DND-41 (cell line): ENCODE data around the gene MPPE1.

Source experiments
- ATAC-seq: fragments of 200-7000 bp; cut with Tn5 transposase; 3 replicates; pipeline ENCODE4 v1.9.1; 2021; ENCODE audit warnings: low read depth; ENCODE audit not compliant: insufficient read depth
- DNase-seq: peaks from one replicate; pipeline ENCODE4 v3.0.0-alpha.2; 2020
- H2AFZ ChIP-seq: 2 replicates; pipeline ENCODE4 v1.6.0; 2012; ENCODE audit warnings: low read depth, low read length
- H3K27ac ChIP-seq: 2 replicates; pipeline ENCODE4 v1.5.1; 2012; ENCODE audit warnings: low read length, inconsistent platforms
- H3K27me3 ChIP-seq: fragments of 200-600 bp; sonication (generic); 2 replicates; pipeline ENCODE4 v1.6.0; 2012; ENCODE audit warnings: low read length, mild to moderate bottlenecking, inconsistent platforms; ENCODE audit not compliant: insufficient read depth, poor library complexity
- H3K36me3 ChIP-seq: 2 replicates; pipeline ENCODE4 v1.5.1; 2012; ENCODE audit warnings: low read length, inconsistent platforms; ENCODE audit not compliant: insufficient read depth
- H3K4me1 ChIP-seq: 2 replicates; pipeline ENCODE4 v1.5.1; 2012; ENCODE audit warnings: mild to moderate bottlenecking, low read length; ENCODE audit not compliant: insufficient read depth
- H3K4me2 ChIP-seq: 2 replicates; pipeline ENCODE4 v1.6.0; 2012; ENCODE audit warnings: mild to moderate bottlenecking, moderate library complexity, low read length, inconsistent platforms; ENCODE audit not compliant: insufficient read depth
- H3K4me3 ChIP-seq, 2 experiments: fragments of 200-600 bp in 1 of 2; shearing (Covaris generic) in 1 of 2; 2 replicates each; pipeline ENCODE4 v1.5.1; 2012 to 2016; ENCODE audit warnings: inconsistent platforms in 2 of 2, low read length in 2 of 2, mild to moderate bottlenecking in 2 of 2, low read depth in 1 of 2, moderate library complexity in 1 of 2
- H3K79me2 ChIP-seq: 2 replicates; pipeline ENCODE4 v1.6.0; 2012; ENCODE audit warnings: low read length, inconsistent platforms; ENCODE audit not compliant: insufficient read depth
- H3K9ac ChIP-seq: 2 replicates; pipeline ENCODE4 v1.6.0; 2012; ENCODE audit warnings: low read depth, mild to moderate bottlenecking, inconsistent platforms, low read length, moderate library complexity
- H3K9me3 ChIP-seq: 2 replicates; pipeline ENCODE4 v1.5.1; 2012; ENCODE audit warnings: low read length, moderate library complexity, mild to moderate bottlenecking, inconsistent platforms; ENCODE audit not compliant: insufficient read depth, severe bottlenecking
- H4K20me1 ChIP-seq: 2 replicates; pipeline ENCODE4 v1.6.0; 2012; ENCODE audit warnings: low read length; ENCODE audit not compliant: insufficient read depth
- CTCF ChIP-seq: IDR thresholded peaks from 2 replicates; pipeline ENCODE4 v1.5.1; 2012; ENCODE audit warnings: borderline replicate concordance, low read length, moderate library complexity, mild to moderate bottlenecking; ENCODE audit not compliant: poor library complexity, severe bottlenecking; ENCODE audit errors: extremely low read depth
- EZH2 ChIP-seq: IDR thresholded peaks from 3 replicates; pipeline ENCODE4 v1.6.1; 2012; ENCODE audit warnings: borderline replicate concordance, low read depth, mild to moderate bottlenecking, moderate library complexity, low read length, inconsistent platforms; ENCODE audit not compliant: severe bottlenecking

Gene MPPE1

GRCh38 chr18:11884396-11885030 lies 23.6 kb downstream of the MPPE1 start:
- DNase-seq (no peak), ATAC-seq (no peak)
- H3K79me2 ChIP-seq = no peaks in the 10 kb centered on the region
- H3K9ac ChIP-seq = no peak overlapping the region
- H3K4me2 ChIP-seq = no peak overlapping the region
- H3K36me3 ChIP-seq = peaks cover 51% of the 10 kb centered on the region
- H4K20me1 ChIP-seq = no peaks in the 10 kb centered on the region
- H3K4me3 ChIP-seq = no peak overlapping the region
- no peak overlapping the region for H3K27ac ChIP-seq
- no peaks in the 10 kb centered on the region for H3K9me3 ChIP-seq
- no peaks in the 10 kb centered on the region for H3K27me3 ChIP-seq
- H3K4me1 ChIP-seq = no peaks in the 10 kb centered on the region
- H2AFZ ChIP-seq = no peak overlapping the region
- TF ChIP-seq CTCF (no peak), EZH2 (no peak)

GRCh38 chr18:11883153-11883552 lies 25.0 kb downstream of the MPPE1 start:
- H3K9me3 ChIP-seq = no peaks in the 10 kb centered on the region
- TF ChIP-seq EZH2 = no peak
- no peak for TF ChIP-seq CTCF
- no peaks in the 10 kb centered on the region for H3K27me3 ChIP-seq
- H2AFZ ChIP-seq = no peak overlapping the region
- no peaks in the 10 kb centered on the region for H3K79me2 ChIP-seq
- H3K9ac ChIP-seq = no peak overlapping the region
- peaks cover 38% of the 10 kb centered on the region for H3K36me3 ChIP-seq
- no peak for ATAC-seq
- no peak for DNase-seq
- no peak overlapping the region for H3K4me3 ChIP-seq
- no peaks in the 10 kb centered on the region for H4K20me1 ChIP-seq
- H3K27ac ChIP-seq = no peak overlapping the region
- no peak overlapping the region for H3K4me2 ChIP-seq
- H3K4me1 ChIP-seq = no peaks in the 10 kb centered on the region

- no peaks in the 10 kb centered on the region for H3K79me2 ChIP-seq
- H3K27ac ChIP-seq = no peak overlapping the region
- H2AFZ ChIP-seq = no peak overlapping the region
- H3K9ac ChIP-seq = no peak overlapping the region
- no peaks in the 10 kb centered on the region for H3K4me1 ChIP-seq
- ATAC-seq = no peak
- no peak for DNase-seq
- H3K4me2 ChIP-seq = no peak overlapping the region
- H3K4me3 ChIP-seq = no peak overlapping the region
- no peaks in the 10 kb centered on the region for H4K20me1 ChIP-seq
- no peaks in the 10 kb centered on the region for H3K9me3 ChIP-seq
- TF ChIP-seq EZH2 (no peak), CTCF (no peak)
- H3K27me3 ChIP-seq = no peaks in the 10 kb centered on the region
- H3K36me3 ChIP-seq = peaks cover 36% of the 10 kb centered on the region
Observed at GRCh38 chr18:11882636-11883035, 25.5 kb downstream of the MPPE1 start.
